ENCODE data around the gene PXDC1. TPM values are rescaled to one million over a fixed set of nuclear protein-coding genes. Genes with fewer than 3 reads are reported as not detected.
"Not testable (repeated sequence)": the region's sequence is repeated elsewhere in the genome, so short reads cannot be mapped to it uniquely, and the experiment has no call there.

Gene PXDC1
- total RNA-seq, 8 experiments from 2014 or later, result 4.3 to 88.6 (median 28.6) TPM

- 71 to 90% (median 76%) methylated on average over 1 to 4 of the region's 5 CpGs; no CpG with 5 or more reads in 3 of the 10 experiments for WGBS, 10 experiments
- in situ Hi-C loops (cut with MboI; ENCODE audit: low pct_unique_long_range_greater_than_20kb in 2 of 9, low sequenced_read_pairs in 9 of 9, unreplicated experiment in 9 of 9), result no loop called here
- ATAC-seq (replicated peaks in 6 of 8), result no peak
- Histone ChIP-seq H3K4me1 (replicated peaks in 1 of 2) (peaks cover 0 to 2% of the 10 kb centered on the region in 2 donors), H3K27ac (no peak overlapping the region), H3K4me3 (no peak overlapping the region)
These were observed 13.2 kb upstream of the PXDC1 start for GRCh38 chr6:3764516-3765335.

- H3K4me1 ChIP-seq (replicated peaks in 1 of 2), result no peaks in the 10 kb centered on the region
- no peak for ATAC-seq (replicated peaks in 6 of 8)
- 51 to 95% (median 78%) methylated on average over 2 to 6 of the region's 6 CpGs; no CpG with 5 or more reads in 2 of the 10 experiments for WGBS, 10 experiments
- in situ Hi-C loops (cut with MboI; ENCODE audit: low pct_unique_long_range_greater_than_20kb in 2 of 9, low sequenced_read_pairs in 9 of 9, unreplicated experiment in 9 of 9), result no loop called here
- no peak overlapping the region for H3K27ac ChIP-seq
- H3K4me3 ChIP-seq, result no peak overlapping the region
These were observed 11.3 kb upstream of the PXDC1 start for GRCh38 chr6:3762852-3763251.

GRCh38 chr6:3762359-3762758, 10.8 kb upstream of the PXDC1 start:
- H3K4me1 ChIP-seq (replicated peaks in 1 of 2), result no peaks in the 10 kb centered on the region
- no peak overlapping the region for H3K4me3 ChIP-seq
- in situ Hi-C loops (cut with MboI; ENCODE audit: low pct_unique_long_range_greater_than_20kb in 2 of 9, low sequenced_read_pairs in 9 of 9, unreplicated experiment in 9 of 9), result no loop called here
- ATAC-seq (replicated peaks in 6 of 8), result no peak
- no peak overlapping the region for H3K27ac ChIP-seq
- WGBS, 10 experiments, result 90 to 100% (median 94%) methylated on average over 2 to 11 of the region's 15 CpGs; no CpG with 5 or more reads in 2 of the 10 experiments

- H3K4me3 ChIP-seq, result no peak overlapping the region
- no peak overlapping the region for H3K27ac ChIP-seq
- H3K4me1 ChIP-seq (replicated peaks in 1 of 2), result no peaks in the 10 kb centered on the region
- WGBS, 10 experiments, result 95 to 100% (median 100%) methylated on average over 2 to 4 of the region's 8 CpGs; no CpG with 5 or more reads in 6 of the 10 experiments
- no peak for ATAC-seq (replicated peaks in 6 of 8)
- in situ Hi-C loops (cut with MboI; ENCODE audit: low pct_unique_long_range_greater_than_20kb in 2 of 9, low sequenced_read_pairs in 9 of 9, unreplicated experiment in 9 of 9), result no loop called here
These were observed 10.4 kb upstream of the PXDC1 start for GRCh38 chr6:3761989-3762270.

GRCh38 chr6:3759646-3760232, 8.2 kb upstream of the PXDC1 start:
- in situ Hi-C loops (cut with MboI; ENCODE audit: low pct_unique_long_range_greater_than_20kb in 2 of 9, low sequenced_read_pairs in 9 of 9, unreplicated experiment in 9 of 9), result no loop called here
- 14 to 100% (median 88%) methylated on average over 4 to 6 of the region's 6 CpGs for WGBS, 10 experiments
- Histone ChIP-seq H3K4me1 (replicated peaks in 1 of 2) (peaks cover 0 to 8% of the 10 kb centered on the region in 2 donors), H3K27ac (no peak overlapping the region), H3K4me3 (no peak overlapping the region)
- peak in 4 of 8 experiments; percentile 13 to 90 (median 26) for ATAC-seq (replicated peaks in 6 of 8)

- ATAC-seq (replicated peaks in 6 of 8), result no peak
- WGBS, 10 experiments, result 0 to 100% (median 84%) methylated on average over 1 to 7 of the region's 7 CpGs; no CpG with 5 or more reads in 2 of the 10 experiments
- in situ Hi-C loops (cut with MboI; ENCODE audit: low pct_unique_long_range_greater_than_20kb in 2 of 9, low sequenced_read_pairs in 9 of 9, unreplicated experiment in 9 of 9), result no loop called here
- Histone ChIP-seq H3K4me3 (no peak overlapping the region), H3K4me1 (replicated peaks in 1 of 2) (peaks cover 0 to 8% of the 10 kb centered on the region in 2 donors), H3K27ac (no peak overlapping the region)
These were observed 7.3 kb upstream of the PXDC1 start for GRCh38 chr6:3758842-3759144.

- in situ Hi-C loops (cut with MboI; ENCODE audit: low pct_unique_long_range_greater_than_20kb in 2 of 9, low sequenced_read_pairs in 9 of 9, unreplicated experiment in 9 of 9); H3K4me1 ChIP-seq (replicated peaks in 1 of 2); ATAC-seq (replicated peaks in 6 of 8); H3K27ac ChIP-seq; H3K4me3 ChIP-seq: not testable (repeated sequence)
- 66 to 100% (median 98%) methylated on average over 1 to 19 of the region's 57 CpGs; no CpG with 5 or more reads in 5 of the 10 experiments for WGBS, 10 experiments
These were observed 6.7 kb upstream of the PXDC1 start for GRCh38 chr6:3757998-3758841.

GRCh38 chr6:3757241-3757641, 5.7 kb upstream of the PXDC1 start:
- Histone ChIP-seq H3K27ac (no peak overlapping the region), H3K4me1 (replicated peaks in 1 of 2) (peaks cover 0 to 8% of the 10 kb centered on the region in 2 donors), H3K4me3 (no peak overlapping the region)
- in situ Hi-C loops (cut with MboI; ENCODE audit: low pct_unique_long_range_greater_than_20kb in 2 of 9, low sequenced_read_pairs in 9 of 9, unreplicated experiment in 9 of 9), result no loop called here
- ATAC-seq (replicated peaks in 6 of 8), result peak in 3 of 8 experiments; percentile 19 to 86 (median 66)
- 67 to 100% (median 90%) methylated on average over 1 to 6 of the region's 9 CpGs; no CpG with 5 or more reads in 6 of the 10 experiments for WGBS, 10 experiments

GRCh38 chr6:3756546-3756945, 5.0 kb upstream of the PXDC1 start:
- ATAC-seq (replicated peaks in 6 of 8), result no peak
- WGBS, 10 experiments, result 40 to 100% (median 90%) methylated on average over 1 to 2 of the region's 3 CpGs; no CpG with 5 or more reads in 4 of the 10 experiments
- Histone ChIP-seq H3K4me1 (replicated peaks in 1 of 2) (peaks cover 0 to 8% of the 10 kb centered on the region in 2 donors), H3K27ac (no peak overlapping the region), H3K4me3 (no peak overlapping the region)
- in situ Hi-C loops (cut with MboI; ENCODE audit: low pct_unique_long_range_greater_than_20kb in 2 of 9, low sequenced_read_pairs in 9 of 9, unreplicated experiment in 9 of 9), result no loop called here

- H3K4me1 ChIP-seq (replicated peaks in 1 of 2), result peaks cover 0 to 8% of the 10 kb centered on the region in 2 donors
- WGBS, 10 experiments, result 37 to 81% (median 57%) methylated on average over 3 to 9 of the region's 11 CpGs; no CpG with 5 or more reads in 1 of the 10 experiments
- in situ Hi-C loops (cut with MboI; ENCODE audit: low pct_unique_long_range_greater_than_20kb in 2 of 9, low sequenced_read_pairs in 9 of 9, unreplicated experiment in 9 of 9), result no loop called here
- H3K27ac ChIP-seq, result no peak overlapping the region
- ATAC-seq (replicated peaks in 6 of 8), result no peak
- H3K4me3 ChIP-seq, result no peak overlapping the region
These were observed 4.4 kb upstream of the PXDC1 start for GRCh38 chr6:3755637-3756545.

GRCh38 chr6:3754776-3755175, 3.3 kb upstream of the PXDC1 start:
- WGBS, 10 experiments, result 60 to 100% (median 88%) methylated on average over 1 to 3 of the region's 3 CpGs; no CpG with 5 or more reads in 3 of the 10 experiments
- Histone ChIP-seq H3K27ac (no peak overlapping the region), H3K4me1 (replicated peaks in 1 of 2) (peaks cover 3 to 11% of the 10 kb centered on the region in 2 donors), H3K4me3 (no peak overlapping the region)
- no peak for ATAC-seq (replicated peaks in 6 of 8)
- in situ Hi-C loops (cut with MboI; ENCODE audit: low pct_unique_long_range_greater_than_20kb in 2 of 9, low sequenced_read_pairs in 9 of 9, unreplicated experiment in 9 of 9), result no loop called here

- ATAC-seq (replicated peaks in 6 of 8); H3K27ac ChIP-seq; in situ Hi-C loops (cut with MboI; ENCODE audit: low pct_unique_long_range_greater_than_20kb in 2 of 9, low sequenced_read_pairs in 9 of 9, unreplicated experiment in 9 of 9); H3K4me3 ChIP-seq: not testable (repeated sequence)
- WGBS, 10 experiments, result 86 to 100% (median 93%) methylated on average over 3 to 12 of the region's 15 CpGs
- H3K4me1 ChIP-seq (replicated peaks in 1 of 2), result peaks cover 6 to 17% of the 10 kb centered on the region in 2 donors
These were observed 2.7 kb upstream of the PXDC1 start for GRCh38 chr6:3754032-3754725.
